Stimulated activated CD8-positive, alpha-beta memory T cell treated with anti-CD3 and anti-CD28 coated beads, Interleukin-4, amount 100 ng/mL, for 24 hours (primary cell): ENCODE data around the gene TDG.
A peak's percentile ranks its signal among the peaks of the same experiment; 100 is the strongest.

Experiments
- DNase-seq: peaks from one replicate; pipeline ENCODE4 v3.0.0-alpha.2; 2020; ENCODE audit warnings: low read depth

The TDG gene

DNA sequence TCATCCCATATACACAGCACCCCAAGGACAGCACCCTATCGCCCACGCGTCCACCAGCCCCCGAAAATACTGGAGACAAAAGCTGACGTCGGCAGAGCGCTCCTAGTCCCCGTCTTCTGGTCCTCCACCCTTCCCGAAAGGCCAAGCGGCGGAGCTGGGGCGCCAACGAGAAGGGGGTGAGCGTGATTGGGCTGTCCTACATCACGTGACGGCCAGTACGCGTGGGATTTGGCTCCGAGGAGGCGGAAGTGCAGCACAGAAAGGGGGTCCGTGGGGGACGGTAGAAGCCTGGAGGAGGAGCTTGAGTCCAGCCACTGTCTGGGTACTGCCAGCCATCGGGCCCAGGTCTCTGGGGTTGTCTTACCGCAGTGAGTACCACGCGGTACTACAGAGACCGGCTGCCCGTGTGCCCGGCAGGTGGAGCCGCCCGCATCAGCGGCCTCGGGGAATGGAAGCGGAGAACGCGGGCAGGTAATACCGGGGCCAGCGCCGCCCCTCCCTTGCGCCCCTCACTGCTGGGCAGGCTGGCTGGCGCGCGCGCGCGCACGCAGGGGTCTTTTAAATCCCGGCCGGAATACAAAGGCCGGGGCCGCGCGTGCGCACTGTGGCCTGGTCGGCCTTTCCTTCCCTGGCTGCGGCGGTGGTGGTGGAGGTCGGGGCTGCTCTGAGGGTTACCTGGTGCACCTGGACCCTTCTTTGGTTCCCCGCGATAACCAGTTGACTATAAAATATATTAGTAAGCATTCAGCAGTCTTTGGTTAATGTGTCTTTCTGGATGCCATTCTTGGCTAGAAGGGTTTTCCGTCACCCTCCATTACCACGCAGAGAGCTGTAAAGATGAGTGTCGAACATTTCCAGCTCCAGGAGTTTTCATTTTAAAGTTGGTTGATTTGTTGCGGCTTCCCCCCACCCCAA lies at the start of gene TDG:
Gene TDG (plus strand): TSS at position 283 of the 915 bp plus-strand sequence. CDS start 166 bp downstream, at position 449.
- peak; percentile 95 for DNase-seq

DNA sequence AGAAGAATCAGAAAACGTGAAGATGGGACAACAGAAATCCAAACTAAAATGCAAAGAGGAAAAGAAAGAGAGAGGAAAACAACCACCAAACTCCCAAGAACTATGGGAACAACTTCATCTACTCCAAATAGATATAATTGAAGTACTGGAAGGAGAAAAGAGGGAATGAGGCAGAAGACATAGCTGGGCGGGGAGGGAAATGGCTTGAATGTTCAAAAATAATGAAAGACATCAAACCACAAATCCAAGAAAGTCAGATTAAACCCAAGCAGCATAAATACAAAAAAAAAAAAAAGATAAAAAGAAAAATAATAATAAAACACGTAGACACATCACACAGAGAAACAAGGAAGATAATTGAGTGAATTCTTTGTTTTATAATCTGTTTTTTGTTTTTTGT lies 47.8 kb upstream of the TDG start:
- no peak for DNase-seq

DNA sequence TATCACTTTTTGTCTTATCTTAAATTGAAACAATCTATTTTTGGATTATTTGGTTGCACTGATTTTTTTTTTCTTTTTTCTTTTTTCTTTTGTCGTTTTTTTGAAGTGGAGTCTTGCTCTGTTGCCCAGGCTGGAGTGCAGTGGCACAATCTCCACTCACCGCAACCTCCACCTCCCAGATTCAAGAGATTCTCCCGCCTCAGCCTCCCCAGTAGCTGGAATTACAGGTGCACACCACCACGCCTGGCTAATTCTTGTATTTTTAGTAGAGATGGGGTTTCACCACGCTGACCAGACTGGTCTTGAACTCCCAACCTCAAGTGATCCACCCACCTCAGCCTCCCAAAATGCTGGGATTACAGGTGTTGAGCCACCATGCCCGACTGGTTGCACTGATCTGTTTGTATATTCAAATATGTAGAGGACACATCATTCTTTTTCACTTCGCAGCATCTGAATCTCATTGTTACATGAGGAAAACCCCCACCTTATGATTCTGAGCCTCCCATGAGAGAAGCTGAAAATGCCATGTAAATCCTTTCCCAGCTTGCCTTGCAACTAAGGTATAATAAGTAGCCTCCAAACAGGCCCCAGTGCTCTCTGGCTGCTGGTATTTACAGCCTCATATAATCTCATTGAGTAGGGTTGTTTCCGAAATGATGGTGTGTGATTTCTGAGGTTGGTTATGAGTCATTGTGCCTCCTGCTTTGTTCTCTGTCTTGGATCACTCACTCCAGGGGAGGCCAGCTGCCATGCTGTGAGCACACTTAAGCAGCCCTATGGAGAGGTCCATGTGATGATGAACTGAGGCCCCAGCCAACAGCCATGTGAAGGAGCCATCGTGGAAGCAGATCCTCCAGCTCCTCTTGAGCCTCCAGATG lies 40.7 kb upstream of the TDG start:
- DNase-seq: peak; percentile 18

DNA sequence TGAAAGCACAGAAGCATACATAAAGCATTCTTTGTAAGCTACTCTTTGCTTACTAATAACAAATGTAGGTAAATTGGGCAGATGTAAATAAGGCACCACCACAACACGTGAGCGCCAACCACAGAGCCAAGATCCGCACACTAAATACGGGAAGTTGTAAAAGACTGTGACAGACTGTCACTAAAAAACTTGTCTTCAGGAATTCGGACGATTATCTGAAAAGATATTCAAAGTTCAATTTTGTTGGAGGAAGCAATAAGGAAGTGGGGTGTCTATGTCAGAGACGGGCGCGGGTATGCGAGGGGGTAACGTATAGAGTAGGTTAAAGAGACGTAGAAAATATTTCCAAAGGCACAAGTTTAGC lies 37.0 kb upstream of the TDG start:
- DNase-seq: peak; percentile 23

DNA sequence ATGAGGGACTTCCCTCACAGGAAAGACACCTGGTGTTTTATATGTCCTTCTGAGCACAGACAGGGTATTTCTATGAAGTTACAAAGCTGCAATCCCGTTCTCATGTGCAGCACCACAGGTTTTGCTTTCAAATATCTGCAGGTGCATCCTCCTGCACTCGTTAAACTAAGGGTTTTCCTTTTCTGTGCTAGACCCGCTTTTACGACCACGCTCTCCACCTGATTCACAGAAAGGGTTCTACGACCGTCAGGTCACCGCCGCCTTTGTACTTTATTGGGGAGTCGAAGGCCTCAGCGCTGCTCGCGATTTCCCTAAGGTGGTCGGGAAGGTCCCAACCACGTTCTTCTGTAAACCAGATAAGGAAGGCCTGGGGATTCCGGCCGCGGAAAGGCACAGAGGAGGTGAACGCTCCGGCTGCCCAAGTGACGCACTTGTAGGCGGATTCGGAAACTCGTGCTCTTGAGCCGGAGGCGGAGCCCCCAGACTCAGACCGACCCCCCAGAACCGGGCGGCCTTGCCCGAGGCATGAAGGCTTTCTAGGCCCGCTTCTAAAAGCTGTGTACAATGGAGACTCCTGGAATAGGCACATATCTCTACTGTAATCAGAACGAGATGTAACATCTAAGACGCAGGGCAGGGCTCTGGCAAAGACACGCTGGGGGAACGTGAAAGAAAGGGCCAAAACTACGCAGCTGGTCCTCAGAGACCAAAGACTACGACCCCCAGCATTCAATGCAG lies 36.5 kb upstream of the TDG start:
- DNase-seq: peak; percentile 67

DNA sequence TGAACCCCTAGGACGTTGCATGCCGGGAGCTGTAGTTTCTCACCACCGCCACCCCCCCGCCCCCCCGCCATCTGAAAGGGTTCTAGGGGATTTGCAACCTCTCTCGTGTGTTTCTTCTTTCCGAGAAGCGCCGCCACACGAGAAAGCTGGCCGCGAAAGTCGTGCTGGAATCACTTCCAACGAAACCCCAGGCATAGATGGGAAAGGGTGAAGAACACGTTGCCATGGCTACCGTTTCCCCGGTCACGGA lies 36.0 kb upstream of the TDG start:
- DNase-seq: no peak

DNA sequence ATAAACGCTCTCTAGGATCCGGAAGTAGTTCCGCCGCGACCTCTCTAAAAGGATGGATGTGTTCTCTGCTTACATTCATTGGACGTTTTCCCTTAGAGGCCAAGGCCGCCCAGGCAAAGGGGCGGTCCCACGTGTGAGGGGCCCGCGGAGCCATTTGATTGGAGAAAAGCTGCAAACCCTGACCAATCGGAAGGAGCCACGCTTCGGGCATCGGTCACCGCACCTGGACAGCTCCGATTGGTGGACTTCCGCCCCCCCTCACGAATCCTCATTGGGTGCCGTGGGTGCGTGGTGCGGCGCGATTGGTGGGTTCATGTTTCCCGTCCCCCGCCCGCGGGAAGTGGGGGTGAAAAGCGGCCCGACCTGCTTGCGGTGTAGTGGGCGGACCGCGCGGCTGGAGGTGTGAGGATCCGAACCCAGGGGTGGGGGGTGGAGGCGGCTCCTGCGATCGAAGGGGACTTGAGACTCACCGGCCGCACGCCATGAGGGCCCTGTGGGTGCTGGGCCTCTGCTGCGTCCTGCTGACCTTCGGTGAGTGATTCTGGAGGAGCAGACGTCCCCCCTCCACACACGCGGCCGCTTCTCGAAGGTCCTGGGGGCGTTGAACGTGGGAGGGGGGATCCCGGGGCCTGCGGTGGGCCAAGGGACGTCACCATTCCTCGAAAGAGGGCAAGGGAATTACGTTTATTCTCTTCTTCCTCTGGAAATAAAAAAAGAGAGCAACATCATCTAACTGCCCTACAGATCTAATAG lies 35.5 kb upstream of the TDG start, which contains the start of gene HSP90B1:
Gene HSP90B1 (plus strand): TSS at position 377 of the 753 bp plus-strand sequence. CDS start 106 bp downstream, at position 483.
- DNase-seq: peak; percentile 99

DNA sequence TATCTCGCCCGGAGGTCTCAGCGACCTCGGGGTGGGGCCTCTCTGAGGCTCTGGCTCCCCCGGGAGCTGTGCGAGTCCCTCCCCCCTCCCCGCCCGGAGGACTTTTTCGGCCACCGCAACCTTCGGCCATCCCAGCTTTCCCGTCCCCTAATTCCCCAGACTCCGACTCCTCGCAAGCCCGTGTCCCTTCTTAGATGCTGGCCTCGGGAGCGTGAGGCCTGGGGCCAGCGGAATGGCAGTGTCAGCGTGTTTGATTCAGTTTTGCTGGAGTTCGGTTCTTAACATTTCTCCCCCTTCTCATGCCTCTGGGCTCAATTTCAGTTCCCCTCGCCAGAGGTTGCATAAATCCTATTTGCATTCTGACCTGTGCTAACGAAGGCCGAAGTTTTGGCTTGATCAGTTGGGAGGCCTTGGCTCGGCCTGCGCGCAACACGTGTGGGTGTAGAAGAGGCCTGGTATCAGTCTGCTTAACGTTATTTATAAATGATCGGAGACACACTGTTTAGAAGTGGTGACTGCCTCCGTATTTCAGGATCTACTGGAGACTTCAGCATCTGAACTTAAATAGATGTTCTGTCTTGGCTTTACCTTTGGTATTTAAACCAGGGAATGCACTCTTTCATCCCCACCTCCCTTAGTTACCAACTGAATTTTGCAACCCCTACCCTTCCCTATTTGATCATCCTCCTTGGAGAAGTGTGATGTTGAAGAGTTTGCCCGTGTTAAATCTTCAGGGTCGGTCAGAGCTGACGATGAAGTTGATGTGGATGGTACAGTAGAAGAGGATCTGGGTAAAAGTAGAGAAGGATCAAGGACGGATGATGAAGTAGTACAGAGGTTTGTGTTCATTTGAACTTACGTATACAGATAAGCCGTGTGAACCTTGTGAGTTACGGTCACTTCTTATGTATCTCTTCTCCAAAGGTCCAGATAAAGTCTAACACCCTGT lies 34.6 kb upstream of the TDG start:
- no peak for DNase-seq

DNA sequence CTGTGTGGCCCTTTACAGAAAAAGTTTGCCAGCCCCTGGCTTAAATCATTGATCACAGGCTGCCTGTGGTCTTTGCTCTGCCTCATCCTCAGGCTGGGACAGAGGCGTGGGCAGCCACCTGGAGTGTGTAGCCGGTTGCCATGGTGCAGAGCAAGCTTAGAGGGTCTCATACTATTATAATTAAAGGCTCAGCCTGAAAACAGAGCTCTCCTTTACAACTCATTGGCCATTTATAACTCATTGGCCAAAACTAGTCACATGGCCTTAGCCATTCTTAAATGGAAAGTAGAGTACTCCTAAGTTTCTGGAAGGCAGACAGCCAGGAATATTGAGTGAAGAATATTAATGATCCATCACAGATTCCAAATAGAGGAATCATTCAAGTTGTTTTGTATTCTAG lies 32.4 kb upstream of the TDG start:
- no peak for DNase-seq

DNA sequence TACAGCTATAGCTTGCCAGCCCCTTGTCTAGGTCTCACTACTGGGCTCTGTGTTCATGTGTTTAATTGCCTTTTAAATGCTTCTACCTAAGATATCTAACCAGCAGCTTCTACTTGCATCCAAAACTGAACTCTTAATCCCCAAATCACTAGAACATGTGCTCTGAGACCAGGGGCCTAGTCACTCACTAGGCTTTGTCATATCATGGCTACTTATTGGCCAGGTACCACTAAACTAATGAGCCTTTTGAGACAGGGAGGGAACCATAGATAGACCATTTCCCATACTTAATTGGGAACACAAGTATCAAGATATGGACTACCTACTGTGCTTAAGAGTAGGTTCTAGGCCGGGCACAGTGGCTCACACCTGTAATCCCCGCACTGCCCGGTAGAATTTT lies 29.0 kb upstream of the TDG start:
- DNase-seq: no peak

DNA sequence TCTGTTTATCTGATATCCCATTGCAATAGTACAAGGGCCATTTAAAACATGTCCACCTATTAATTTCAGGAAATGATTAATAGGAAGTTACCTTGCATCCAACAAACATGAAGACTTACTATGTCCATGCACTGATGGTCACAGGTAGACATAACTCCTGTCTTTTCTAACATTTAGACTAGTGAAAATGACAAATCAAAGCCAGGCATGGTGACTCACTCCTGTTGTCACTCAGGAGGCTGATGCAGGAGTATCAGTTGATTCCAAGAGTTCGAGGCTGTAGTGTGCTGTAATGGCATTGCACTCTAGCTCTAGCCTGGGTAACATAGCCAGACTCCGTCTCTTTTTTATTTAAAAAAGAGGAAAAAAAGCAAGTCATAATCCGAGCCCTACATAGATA lies 20.7 kb upstream of the TDG start:
- no peak for DNase-seq

DNA sequence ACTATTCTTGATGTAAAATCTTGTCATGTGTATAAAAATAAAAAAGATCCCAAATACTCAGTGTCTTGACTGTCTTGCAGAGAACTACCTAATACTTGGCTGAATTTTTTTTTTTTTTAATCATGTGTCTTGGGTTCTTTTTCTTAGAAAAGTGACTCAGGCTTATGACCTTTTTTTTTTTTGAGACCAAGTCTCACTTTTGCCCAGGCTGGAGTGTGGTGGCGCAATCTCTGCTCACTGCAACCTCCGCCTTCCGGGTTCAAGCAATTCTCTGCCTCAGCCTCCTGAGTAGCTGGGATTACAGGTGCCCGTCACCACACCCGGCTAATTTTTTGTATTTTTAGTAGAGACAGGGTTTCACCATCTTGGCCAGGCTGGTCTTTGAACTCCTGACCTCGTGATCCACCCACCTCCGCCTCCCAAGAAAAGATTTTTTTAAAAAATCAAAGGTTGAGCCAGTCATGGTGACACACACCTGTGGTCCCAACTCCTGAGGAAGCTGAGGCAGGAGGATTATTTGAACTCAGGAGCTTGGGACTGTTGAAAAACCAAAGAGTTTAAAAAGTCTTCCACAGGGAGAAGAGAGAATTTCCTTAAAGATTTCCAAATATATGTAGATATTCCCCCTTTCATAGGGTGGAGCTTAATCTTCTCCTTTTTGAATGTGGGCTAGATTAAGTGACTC lies 17.7 kb upstream of the TDG start:
- DNase-seq: no peak

DNA sequence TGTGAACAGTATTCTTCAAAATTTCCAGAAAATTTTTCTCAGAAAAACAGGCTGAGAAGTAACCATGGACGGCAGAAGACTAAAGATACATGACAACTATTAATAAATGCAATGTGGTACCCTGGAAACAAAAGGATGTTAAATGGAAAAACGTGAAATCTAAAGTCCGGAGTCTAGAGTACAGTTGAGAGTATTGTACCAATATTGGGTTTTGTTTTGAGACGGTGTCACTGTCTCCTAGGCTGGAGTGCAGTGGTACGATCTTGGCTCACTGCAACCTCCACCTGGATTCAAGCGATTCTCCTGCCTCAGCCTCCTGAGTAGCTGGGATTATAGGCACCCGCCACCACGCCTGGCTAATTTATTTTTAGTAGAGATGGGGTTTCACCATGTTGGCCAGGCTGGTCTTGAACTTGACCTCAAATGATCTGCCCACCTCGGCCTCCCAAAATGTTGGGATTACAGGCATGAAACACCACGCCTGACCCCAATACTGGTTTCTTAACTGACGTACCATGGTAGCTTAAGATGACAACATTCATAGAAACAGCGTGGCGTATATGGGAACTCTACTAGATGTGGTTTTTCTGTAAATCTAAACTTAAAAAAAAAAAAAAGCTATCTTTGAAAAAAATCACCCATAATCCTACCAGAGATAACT lies 16.8 kb upstream of the TDG start:
- no peak for DNase-seq

DNA sequence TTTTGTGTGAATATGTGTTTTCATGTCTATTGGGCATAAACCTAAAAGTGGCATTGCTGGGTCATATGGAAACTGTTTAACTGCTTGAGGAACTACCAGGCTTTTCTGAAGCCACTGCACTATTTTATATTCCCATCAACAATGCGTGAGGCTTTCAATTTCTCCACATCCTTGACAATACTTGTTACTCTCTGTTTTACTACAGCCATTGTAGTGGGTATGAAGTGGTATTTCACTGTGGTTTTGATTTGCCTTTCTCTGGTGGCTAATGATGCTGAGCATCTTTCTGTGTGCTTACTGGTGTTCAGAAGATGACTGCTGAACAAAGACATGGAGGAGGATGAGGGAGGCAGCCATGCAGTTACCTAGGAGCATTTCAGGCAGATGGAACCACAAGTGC lies 13.2 kb upstream of the TDG start:
- DNase-seq: no peak

DNA sequence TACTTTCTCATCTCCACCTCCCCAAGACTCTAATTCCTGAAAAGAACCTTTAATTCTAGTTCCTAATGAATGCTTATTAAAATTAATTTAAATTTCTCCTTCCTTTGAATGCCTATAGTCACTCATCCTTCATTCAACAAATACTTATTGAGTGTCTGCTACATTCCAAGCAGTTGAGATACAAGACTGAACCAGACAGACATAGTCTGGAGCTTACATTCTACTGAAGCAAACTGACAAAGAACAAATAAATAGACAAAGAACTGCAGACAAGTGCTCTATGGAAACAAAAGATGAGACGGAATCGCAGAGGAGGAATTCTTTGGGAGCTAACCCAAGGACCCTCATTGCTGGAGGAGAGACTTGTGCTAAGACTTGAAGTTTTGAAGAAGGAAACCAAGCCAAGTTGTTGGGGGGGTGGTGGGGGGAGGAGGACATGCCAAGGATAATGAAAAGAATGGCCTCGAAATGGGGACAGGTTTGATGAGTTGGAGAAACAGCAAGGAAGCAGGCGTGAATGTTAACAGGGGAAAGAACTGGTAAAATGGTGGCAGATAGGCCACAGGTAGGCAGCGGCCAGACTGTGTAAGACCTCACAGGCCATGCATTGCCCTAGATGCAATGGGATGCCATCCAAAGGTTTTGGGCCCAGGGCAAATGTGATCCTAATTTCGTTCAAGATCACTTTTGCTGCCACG lies 9.7 kb upstream of the TDG start:
- no peak for DNase-seq

DNA sequence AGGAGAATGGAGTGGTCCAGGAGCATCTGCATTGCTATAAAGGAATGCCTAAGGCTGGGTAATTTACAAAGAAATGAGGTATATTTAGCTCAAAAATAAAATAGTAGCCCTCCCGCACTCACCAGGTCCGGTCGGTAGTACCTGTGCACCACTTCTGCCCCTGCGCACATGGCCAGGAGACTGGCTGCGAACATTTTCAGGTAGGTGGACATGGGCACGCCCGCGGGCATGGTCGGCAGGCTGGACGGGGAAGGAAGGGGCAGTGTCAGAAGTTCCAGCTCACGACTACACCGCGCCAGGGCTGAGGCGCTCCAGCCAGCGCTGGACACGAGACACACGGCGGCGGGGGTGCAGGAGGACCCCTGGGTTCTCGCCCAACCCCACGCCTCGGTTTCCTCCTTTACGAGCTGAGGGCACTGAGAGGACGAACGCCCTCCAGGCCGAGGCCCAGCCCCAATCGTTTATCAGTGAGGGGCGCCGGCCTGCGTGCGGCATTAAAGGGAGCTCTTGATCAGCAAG lies 9.1 kb upstream of the TDG start:
- DNase-seq: peak; percentile 7

DNA sequence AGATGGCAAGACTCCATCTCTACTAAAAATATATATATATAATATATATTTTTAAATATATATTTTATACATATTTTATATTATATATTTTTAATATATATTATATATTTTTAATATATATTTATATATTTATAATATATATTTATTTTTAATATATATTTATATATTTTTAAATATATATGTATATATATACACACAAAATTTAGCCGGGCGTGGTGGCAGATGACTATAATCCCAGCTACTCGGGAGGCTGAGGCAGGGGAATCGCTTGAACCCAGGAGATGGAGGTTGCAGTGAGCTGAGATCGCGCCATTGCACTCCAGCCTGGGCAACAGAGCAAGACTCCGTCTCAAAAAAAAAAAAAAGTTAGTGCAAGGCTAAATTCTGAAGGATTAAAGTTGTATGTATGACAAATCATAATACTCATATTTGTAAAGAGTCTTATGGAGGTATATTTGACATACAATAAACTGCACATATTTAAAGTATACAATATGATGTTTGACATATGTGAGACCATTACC lies 7.7 kb upstream of the TDG start:
- DNase-seq: no peak

DNA sequence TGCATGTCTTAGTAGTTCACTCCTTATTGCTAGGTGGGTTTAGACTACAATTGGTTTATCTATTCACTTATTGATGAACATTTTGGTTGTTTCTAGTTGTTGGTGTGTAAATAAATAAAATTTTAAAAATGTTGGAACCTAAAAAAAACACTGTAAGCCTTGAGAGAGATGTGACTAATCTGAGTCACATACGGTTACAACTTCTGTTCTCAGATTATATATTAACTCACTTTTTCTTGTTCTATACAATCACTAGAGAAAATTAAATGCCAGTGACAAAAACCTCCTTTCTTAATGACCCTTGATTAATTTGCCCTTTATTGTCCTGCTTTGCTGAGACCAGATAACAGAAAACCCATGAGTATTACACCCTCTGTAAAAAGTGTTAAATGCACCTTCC lies 7.1 kb upstream of the TDG start:
- DNase-seq: no peak
